Neuronal stem cell (in vitro differentiated cells): ENCODE data around the gene CIP2A.

ENCODE experiments used
- DNase-seq: peaks from one replicate; pipeline ENCODE4 v3.0.0-alpha.2; 2013; ENCODE audit warnings: low spot score
- H2AFZ ChIP-seq: one replicate; pipeline ENCODE4 v1.6.1; 2013; ENCODE audit warnings: mild to moderate bottlenecking, low read length, inconsistent platforms
- H2AK5ac ChIP-seq: 2 replicates; pipeline ENCODE4 v1.6.1; 2013; ENCODE audit warnings: low read depth, mild to moderate bottlenecking, inconsistent platforms, low read length, moderate library complexity, mixed read lengths
- H2BK120ac ChIP-seq: 2 replicates; pipeline ENCODE4 v1.6.1; 2013; ENCODE audit warnings: low read depth, mild to moderate bottlenecking, inconsistent platforms, low read length, moderate library complexity, mixed read lengths
- H2BK12ac ChIP-seq: one replicate; pipeline ENCODE4 v1.6.1; 2013; ENCODE audit warnings: low read length, inconsistent platforms
- H2BK15ac ChIP-seq: 2 replicates; pipeline ENCODE4 v1.6.1; 2013; ENCODE audit warnings: mild to moderate bottlenecking, low read length, inconsistent platforms, mixed read lengths
- H2BK5ac ChIP-seq: one replicate; pipeline ENCODE4 v1.6.1; 2013; ENCODE audit warnings: inconsistent platforms, mild to moderate bottlenecking, low read length, moderate library complexity
- H3K14ac ChIP-seq: one replicate; pipeline ENCODE4 v1.6.1; 2013; ENCODE audit warnings: low read length, inconsistent platforms
- H3K18ac ChIP-seq: 2 replicates; pipeline ENCODE4 v1.6.1; 2013; ENCODE audit warnings: low read length, inconsistent platforms
- H3K23ac ChIP-seq: 2 replicates; pipeline ENCODE4 v1.6.1; 2013; ENCODE audit warnings: low read depth, mild to moderate bottlenecking, mixed read lengths, low read length, inconsistent platforms; ENCODE audit not compliant: poor library complexity
- H3K27ac ChIP-seq: replicated peaks from 3 replicates; pipeline ENCODE4 v1.5.1; 2013; ENCODE audit warnings: low read length, inconsistent platforms
- H3K27me3 ChIP-seq, 3 experiments: 2 replicates each; pipeline ENCODE4 v1.6.1; 2013; ENCODE audit warnings: low read length in 3 of 3, mild to moderate bottlenecking in 2 of 3, inconsistent platforms in 1 of 3, low read depth in 1 of 3, mixed read lengths in 1 of 3, moderate library complexity in 1 of 3; ENCODE audit not compliant: control insufficient read depth in 3 of 3, insufficient read depth in 3 of 3
- H3K36me3 ChIP-seq, 2 donors: replicated peaks in 1 of 2; 2 replicates each; pipeline ENCODE4 v1.6.1; 2013; ENCODE audit warnings: low read length in 2 of 2; ENCODE audit not compliant: control insufficient read depth in 2 of 2, insufficient read depth in 2 of 2
- H3K4ac ChIP-seq: 2 replicates; pipeline ENCODE4 v1.6.1; 2013; ENCODE audit warnings: inconsistent platforms, mild to moderate bottlenecking, low read length, moderate library complexity
- H3K4me1 ChIP-seq, 2 donors: 1 replicate in 1 of 2; 2 replicates in 1 of 2; pipeline ENCODE4 v1.6.1; 2013; ENCODE audit warnings: low read length in 2 of 2, low read depth in 1 of 2; ENCODE audit not compliant: control insufficient read depth in 2 of 2, insufficient read depth in 1 of 2
- H3K4me2 ChIP-seq: one replicate; pipeline ENCODE4 v1.6.1; 2013; ENCODE audit warnings: mild to moderate bottlenecking, low read length, inconsistent platforms; ENCODE audit not compliant: insufficient read depth, poor library complexity, severe bottlenecking
- H3K4me3 ChIP-seq, 2 donors: 2 replicates each; pipeline ENCODE4 v1.5.1; 2013; ENCODE audit warnings: low read length in 2 of 2, mild to moderate bottlenecking in 2 of 2, inconsistent platforms in 1 of 2, moderate library complexity in 1 of 2
- H3K79me1 ChIP-seq: one replicate; pipeline ENCODE4 v1.6.1; 2013; ENCODE audit warnings: low read depth, mild to moderate bottlenecking, inconsistent platforms, low read length, moderate library complexity
- H3K9ac ChIP-seq: one replicate; pipeline ENCODE4 v1.6.1; 2013; ENCODE audit warnings: mild to moderate bottlenecking, low read depth, low read length, inconsistent platforms; ENCODE audit not compliant: poor library complexity
- H3K9me3 ChIP-seq, 2 donors: replicated peaks in 1 of 2; 2 replicates each; pipeline versions ENCODE3 to v1.6.1; 2013; ENCODE audit warnings: low read length in 2 of 2, mild to moderate bottlenecking in 2 of 2, inconsistent platforms in 1 of 2, low read depth in 1 of 2, mixed read lengths in 1 of 2, moderate library complexity in 1 of 2; ENCODE audit not compliant: control insufficient read depth in 2 of 2, insufficient read depth in 1 of 2
- H4K8ac ChIP-seq: one replicate; pipeline ENCODE4 v1.6.1; 2013; ENCODE audit warnings: low read depth, mild to moderate bottlenecking, inconsistent platforms, low read length, moderate library complexity
- H4K91ac ChIP-seq: one replicate; pipeline ENCODE4 v1.6.1; 2013; ENCODE audit warnings: low read length, low read depth, mild to moderate bottlenecking, inconsistent platforms; ENCODE audit not compliant: poor library complexity
- WGBS, 2 donors: extraction: QIAGEN DNeasy Blood & Tissue Kit; methylation state at CpG; one replicate each; pipeline ENCODE4 v1.1.7; 2013; ENCODE audit warnings: missing lambda C conversion rate in 2 of 2, mixed read lengths in 1 of 2; ENCODE audit not compliant: insufficient read length in 2 of 2, insufficient replicate concordance in 1 of 2; ENCODE audit errors: extremely low coverage in 2 of 2; 5-methylcytosine and 5-hydroxymethylcytosine counted together

CIP2A gene

GRCh38 chr3:108599677-108600409 lies 10.6 kb upstream of the CIP2A start:
- no peak overlapping the region for H3K4me2 ChIP-seq
- DNase-seq = no peak
- no peaks in the 10 kb centered on the region for H3K79me1 ChIP-seq
- no peak overlapping the region for H3K14ac ChIP-seq
- H3K9me3 ChIP-seq = peaks cover 0 to 4% of the 10 kb centered on the region in 2 donors
- H3K27me3 ChIP-seq = no peaks in the 10 kb centered on the region
- no peak overlapping the region for H2AFZ ChIP-seq
- no peak overlapping the region for H2AK5ac ChIP-seq
- H3K23ac ChIP-seq = no peak overlapping the region
- H4K8ac ChIP-seq = no peak overlapping the region
- no peak overlapping the region for H2BK5ac ChIP-seq
- H3K4ac ChIP-seq = no peak overlapping the region
- H3K4me3 ChIP-seq = no peak overlapping the region
- no peak overlapping the region for H3K27ac ChIP-seq
- H4K91ac ChIP-seq = no peak overlapping the region
- no peak overlapping the region for H2BK15ac ChIP-seq
- no CpG with 5 or more reads among the region's 1 CpG for WGBS, 2 donors
- no peak overlapping the region for H2BK12ac ChIP-seq
- no peak overlapping the region for H3K18ac ChIP-seq
- no peak overlapping the region for H2BK120ac ChIP-seq
- no peak overlapping the region for H3K9ac ChIP-seq
- H3K36me3 ChIP-seq = peaks cover 2 to 3% of the 10 kb centered on the region in 2 donors
- peaks cover 2 to 3% of the 10 kb centered on the region in 2 donors for H3K4me1 ChIP-seq

- H3K27ac ChIP-seq = no peak overlapping the region
- no peak overlapping the region for H3K9ac ChIP-seq
- no peak overlapping the region for H2AFZ ChIP-seq
- H3K23ac ChIP-seq = no peak overlapping the region
- no peak overlapping the region for H3K14ac ChIP-seq
- H4K91ac ChIP-seq = no peak overlapping the region
- no peak overlapping the region for H3K4ac ChIP-seq
- H3K4me2 ChIP-seq = no peak overlapping the region
- no peak overlapping the region for H2BK120ac ChIP-seq
- peaks cover 2 to 3% of the 10 kb centered on the region in 2 donors for H3K36me3 ChIP-seq
- no peak overlapping the region for H2BK15ac ChIP-seq
- H3K9me3 ChIP-seq = peaks cover 0 to 4% of the 10 kb centered on the region in 2 donors
- no peak for DNase-seq
- no peak overlapping the region for H2BK12ac ChIP-seq
- H3K27me3 ChIP-seq = no peaks in the 10 kb centered on the region
- no peak overlapping the region for H3K4me3 ChIP-seq
- WGBS, 2 donors = no CpG with 5 or more reads among the region's 5 CpGs
- H3K18ac ChIP-seq = no peak overlapping the region
- H3K4me1 ChIP-seq = peaks cover 2 to 3% of the 10 kb centered on the region in 2 donors
- no peak overlapping the region for H2AK5ac ChIP-seq
- peaks cover 2% of the 10 kb centered on the region for H3K79me1 ChIP-seq
- no peak overlapping the region for H4K8ac ChIP-seq
- no peak overlapping the region for H2BK5ac ChIP-seq
Observed at GRCh38 chr3:108598375-108598774, 9.1 kb upstream of the CIP2A start.

GRCh38 chr3:108595321-108595720 lies 6.1 kb upstream of the CIP2A start:
- H2AK5ac ChIP-seq = no peak overlapping the region
- H3K23ac ChIP-seq = no peak overlapping the region
- H3K4ac ChIP-seq = no peak overlapping the region
- no peak overlapping the region for H4K91ac ChIP-seq
- peaks cover 0 to 3% of the 10 kb centered on the region in 2 donors for H3K36me3 ChIP-seq
- no peak overlapping the region for H2BK15ac ChIP-seq
- no peak overlapping the region for H4K8ac ChIP-seq
- H3K79me1 ChIP-seq = peaks cover 2% of the 10 kb centered on the region
- DNase-seq = no peak
- peaks cover 0 to 4% of the 10 kb centered on the region in 2 donors for H3K4me1 ChIP-seq
- no peak overlapping the region for H2AFZ ChIP-seq
- no peak overlapping the region for H3K9ac ChIP-seq
- H3K9me3 ChIP-seq = no peaks in the 10 kb centered on the region
- WGBS, 2 donors = no CpG with 5 or more reads among the region's 2 CpGs
- no peak overlapping the region for H3K18ac ChIP-seq
- H3K27ac ChIP-seq = no peak overlapping the region
- no peak overlapping the region for H2BK12ac ChIP-seq
- H3K4me2 ChIP-seq = no peak overlapping the region
- no peaks in the 10 kb centered on the region for H3K27me3 ChIP-seq
- H2BK120ac ChIP-seq = no peak overlapping the region
- no peak overlapping the region for H3K14ac ChIP-seq
- no peak overlapping the region for H2BK5ac ChIP-seq
- no peak overlapping the region for H3K4me3 ChIP-seq

GRCh38 chr3:108590460-108590859 lies 1.2 kb upstream of the CIP2A start:
- no peak overlapping the region for H2AK5ac ChIP-seq
- no peak overlapping the region for H4K8ac ChIP-seq
- H3K27me3 ChIP-seq = no peaks in the 10 kb centered on the region
- H2BK12ac ChIP-seq = no peak overlapping the region
- peaks cover 2% of the 10 kb centered on the region for H3K79me1 ChIP-seq
- peaks cover 0 to 4% of the 10 kb centered on the region in 2 donors for H3K4me1 ChIP-seq
- no peak overlapping the region for H3K9ac ChIP-seq
- no CpG with 5 or more reads among the region's 4 CpGs for WGBS, 2 donors
- H2BK120ac ChIP-seq = no peak overlapping the region
- H3K9me3 ChIP-seq = no peaks in the 10 kb centered on the region
- no peak overlapping the region for H3K27ac ChIP-seq
- H2BK15ac ChIP-seq = no peak overlapping the region
- H3K4me2 ChIP-seq = peak overlapping the region; percentile 43
- H4K91ac ChIP-seq = no peak overlapping the region
- H3K23ac ChIP-seq = no peak overlapping the region
- peaks cover 0 to 20% of the 10 kb centered on the region in 2 donors for H3K36me3 ChIP-seq
- H3K4me3 ChIP-seq = peak overlapping the region in 1 of 2 donors; percentile 86
- H3K14ac ChIP-seq = no peak overlapping the region
- H3K4ac ChIP-seq = no peak overlapping the region
- H2BK5ac ChIP-seq = no peak overlapping the region
- H2AFZ ChIP-seq = no peak overlapping the region
- no peak overlapping the region for H3K18ac ChIP-seq
- no peak for DNase-seq
